A673 (cell line): ENCODE measurements around the gene CHMP6. TPM values are rescaled to one million over a fixed set of nuclear protein-coding genes. Genes with fewer than 3 reads are reported as not detected.

Source experiments
- BruUV-seq: library from RNA; stranded (reverse); fragments of 400-500 nt; replicated peaks from 2 replicates; lab custom pipeline; 2021; lab: Mats Ljungman, UMichigan
- CTCF ChIA-PET: fragments of 300-600 bp; sonication (Branson Sonifier 250); formaldehyde crosslinking; loops from one replicate; lab custom pipeline; 2022; ENCODE audit warnings: antibody characterized with exemption; lab: Charles Lee
- POLR2A ChIA-PET: fragments of 300-600 bp; sonication (Branson Sonifier 250); formaldehyde crosslinking; loops from one replicate; lab custom pipeline; 2022; ENCODE audit warnings: antibody characterized with exemption; ENCODE audit not compliant: low non-redundant PET; lab: Charles Lee
- DNase-seq: peaks from one replicate; pipeline ENCODE4 v3.0.0-alpha.2; 2015; ENCODE audit warnings: low spot score
- H3K27ac ChIP-seq: fragments of 200-600 bp; sonication (generic); 2 replicates; pipeline ENCODE4 v1.5.1; 2016; ENCODE audit warnings: mixed run types, low read depth, mild to moderate bottlenecking, mixed read lengths, antibody characterized with exemption, low read length; ENCODE audit not compliant: poor library complexity, severe bottlenecking
- H3K27me3 ChIP-seq: fragments of 200-600 bp; sonication (generic); replicated peaks from 2 replicates; pipeline ENCODE4 v1.6.1; 2017; ENCODE audit warnings: mixed run types, low read depth, mild to moderate bottlenecking, mixed read lengths, antibody characterized with exemption, low read length; ENCODE audit not compliant: insufficient read depth, poor library complexity
- H3K36me3 ChIP-seq: fragments of 200-600 bp; sonication (generic); 2 replicates; pipeline ENCODE4 v1.6.1; 2016; ENCODE audit warnings: mixed run types, mild to moderate bottlenecking, mixed read lengths, antibody characterized with exemption, low read length; ENCODE audit not compliant: insufficient read depth, poor library complexity, severe bottlenecking
- H3K4me1 ChIP-seq: fragments of 200-600 bp; sonication (generic); 2 replicates; pipeline ENCODE4 v1.6.1; 2017; ENCODE audit warnings: mixed run types, mild to moderate bottlenecking, mixed read lengths, antibody characterized with exemption, low read length; ENCODE audit not compliant: insufficient read depth, poor library complexity, severe bottlenecking
- H3K4me3 ChIP-seq: fragments of 200-600 bp; sonication (generic); 2 replicates; pipeline ENCODE4 v1.5.1; 2016; ENCODE audit warnings: low read depth, mixed run types, mild to moderate bottlenecking, mixed read lengths, low read length; ENCODE audit not compliant: poor library complexity, severe bottlenecking
- H3K9me3 ChIP-seq: fragments of 200-600 bp; sonication (generic); 2 replicates; pipeline ENCODE4 v1.6.1; 2016; ENCODE audit warnings: mixed run types, low read depth, mild to moderate bottlenecking, mixed read lengths, antibody characterized with exemption, low read length; ENCODE audit not compliant: poor library complexity, severe bottlenecking
- EZH2 ChIP-seq: fragments of 200-600 bp; sonication (generic); IDR thresholded peaks from 2 replicates; pipeline ENCODE4 v1.6.1; 2017; ENCODE audit warnings: borderline replicate concordance, low read depth, mild to moderate bottlenecking, mixed read lengths, antibody characterized with exemption, low read length; ENCODE audit not compliant: poor library complexity, severe bottlenecking
- intact Hi-C: fragments of 100-400 bp; cut with micrococcal nuclease; formaldehyde crosslinking; loops from one replicate; pipeline ENCODE4 v1.10.0; 2022; ENCODE audit not compliant: unreplicated experiment
- total RNA-seq: library from RNA; stranded (reverse); gene quantifications from 2 replicates; pipeline ENCODE4 v1.2.3, GENCODE V29; 2021
- TF ChIP-seq, protein P1 (sequence below): fragments of 300-800, 200-600 bp; sonication (generic); conservative IDR thresholded peaks from 2 replicates; pipeline ENCODE4 v1.5.1; 2017; ENCODE audit warnings: low read depth, mild to moderate bottlenecking, antibody characterized with exemption, low read length, moderate library complexity, mixed read lengths

CHMP6 gene
- total RNA-seq, 1 experiment from 2014 or later: 18.7 TPM

- CTCF ChIA-PET: no interaction called here
These were observed 5.9 kb downstream of the CHMP6 start for GRCh38 chr17:80997424-80998117.

GRCh38 chr17:80998118-80998747 lies 6.6 kb downstream of the CHMP6 start:
- H3K27ac ChIP-seq: no peak overlapping the region
- no TSS peak for BruUV-seq
- no peak for DNase-seq

More at GRCh38 chr17:80997424-80998117, 5.9 kb downstream of the CHMP6 start:
- POLR2A ChIA-PET: no interaction called here
- Histone ChIP-seq H3K4me1 (peaks cover 8% of the 10 kb centered on the region), H3K4me3 (no peak overlapping the region), H3K27ac (no peak overlapping the region), H3K27me3 (no peaks in the 10 kb centered on the region), H3K9me3 (no peaks in the 10 kb centered on the region), H3K36me3 (peaks cover 23% of the 10 kb centered on the region)
- intact Hi-C loops: no loop called here
- DNase-seq: no peak
- TF ChIP-seq, protein P1, sequence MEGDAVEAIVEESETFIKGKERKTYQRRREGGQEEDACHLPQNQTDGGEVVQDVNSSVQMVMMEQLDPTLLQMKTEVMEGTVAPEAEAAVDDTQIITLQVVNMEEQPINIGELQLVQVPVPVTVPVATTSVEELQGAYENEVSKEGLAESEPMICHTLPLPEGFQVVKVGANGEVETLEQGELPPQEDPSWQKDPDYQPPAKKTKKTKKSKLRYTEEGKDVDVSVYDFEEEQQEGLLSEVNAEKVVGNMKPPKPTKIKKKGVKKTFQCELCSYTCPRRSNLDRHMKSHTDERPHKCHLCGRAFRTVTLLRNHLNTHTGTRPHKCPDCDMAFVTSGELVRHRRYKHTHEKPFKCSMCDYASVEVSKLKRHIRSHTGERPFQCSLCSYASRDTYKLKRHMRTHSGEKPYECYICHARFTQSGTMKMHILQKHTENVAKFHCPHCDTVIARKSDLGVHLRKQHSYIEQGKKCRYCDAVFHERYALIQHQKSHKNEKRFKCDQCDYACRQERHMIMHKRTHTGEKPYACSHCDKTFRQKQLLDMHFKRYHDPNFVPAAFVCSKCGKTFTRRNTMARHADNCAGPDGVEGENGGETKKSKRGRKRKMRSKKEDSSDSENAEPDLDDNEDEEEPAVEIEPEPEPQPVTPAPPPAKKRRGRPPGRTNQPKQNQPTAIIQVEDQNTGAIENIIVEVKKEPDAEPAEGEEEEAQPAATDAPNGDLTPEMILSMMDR: no peak
- no peak for TF ChIP-seq EZH2
- BruUV-seq: no TSS peak

DNA sequence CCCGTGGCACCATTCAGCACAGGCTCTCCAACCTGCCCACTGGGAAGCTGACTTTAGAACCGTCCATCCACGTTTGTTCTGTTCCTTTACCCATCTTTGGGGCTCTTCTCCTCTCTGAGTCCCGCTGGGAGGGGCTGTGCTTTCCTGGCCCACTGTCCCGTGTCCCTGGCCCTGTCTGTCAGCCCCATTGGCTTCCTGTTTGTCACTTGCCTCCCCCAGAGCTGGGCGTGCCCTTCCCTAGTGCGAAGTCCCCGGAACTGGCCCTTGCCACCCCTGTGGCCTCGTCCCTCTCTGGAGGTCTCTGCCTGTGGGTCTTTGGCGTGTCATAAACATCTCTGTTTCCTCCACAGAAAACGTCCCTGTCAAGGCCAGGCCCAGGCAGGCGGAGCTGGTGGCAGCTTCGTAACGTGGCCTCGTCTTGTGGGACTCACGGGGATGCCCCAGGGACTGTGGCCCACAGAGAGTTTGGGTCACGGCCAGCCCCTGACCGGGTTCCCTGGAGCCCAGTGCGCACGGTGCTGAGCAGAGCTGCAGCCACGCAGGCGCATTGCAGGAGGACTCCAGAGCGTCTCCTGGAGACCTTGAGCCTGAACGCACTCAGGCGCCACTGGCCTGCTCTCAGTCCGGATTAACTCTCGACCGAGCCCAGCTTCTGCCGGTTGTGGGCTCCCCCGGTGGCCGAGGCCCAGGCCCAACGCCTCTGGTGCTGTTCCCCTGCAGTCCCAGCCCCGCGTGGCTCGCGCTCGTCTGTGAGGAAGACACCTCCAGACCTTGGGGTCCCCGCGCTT lies 7.3 kb downstream of the CHMP6 start:
- peaks cover 14% of the 10 kb centered on the region for H3K27me3 ChIP-seq
- no peaks in the 10 kb centered on the region for H3K9me3 ChIP-seq
- TF ChIP-seq, protein P1: no peak
- TF ChIP-seq EZH2: no peak
- H3K27ac ChIP-seq: no peak overlapping the region
- ChIA-PET POLR2A (no interaction called here), CTCF (interaction anchor here (0.6 kb wide), 1 partner anchor 118 kb away, joined by 3 read pairs; no protein-coding TSS in a partner anchor)
- no peak overlapping the region for H3K4me3 ChIP-seq
- H3K4me1 ChIP-seq: peaks cover 13% of the 10 kb centered on the region
- no peak for DNase-seq
- BruUV-seq: no TSS peak
- intact Hi-C loops: no loop called here
- peaks cover 23% of the 10 kb centered on the region for H3K36me3 ChIP-seq

More at GRCh38 chr17:80998118-80998747, 6.6 kb downstream of the CHMP6 start:
- intact Hi-C loops: no loop called here
- Histone ChIP-seq H3K36me3 (peaks cover 23% of the 10 kb centered on the region), H3K9me3 (no peaks in the 10 kb centered on the region), H3K4me3 (no peak overlapping the region), H3K4me1 (peaks cover 6% of the 10 kb centered on the region), H3K27me3 (peaks cover 6% of the 10 kb centered on the region)
- TF ChIP-seq, protein P1: no peak
- no peak for TF ChIP-seq EZH2
- ChIA-PET POLR2A (no interaction called here), CTCF (no interaction called here)
